ENCODE data around the gene LCE1E. TPM values are rescaled to one million over a fixed set of nuclear protein-coding genes. Genes with fewer than 3 reads are reported as not detected.

LCE1E gene
- total and polyA plus RNA-seq, 2 experiments from 2014 or later = not detected

DNA sequence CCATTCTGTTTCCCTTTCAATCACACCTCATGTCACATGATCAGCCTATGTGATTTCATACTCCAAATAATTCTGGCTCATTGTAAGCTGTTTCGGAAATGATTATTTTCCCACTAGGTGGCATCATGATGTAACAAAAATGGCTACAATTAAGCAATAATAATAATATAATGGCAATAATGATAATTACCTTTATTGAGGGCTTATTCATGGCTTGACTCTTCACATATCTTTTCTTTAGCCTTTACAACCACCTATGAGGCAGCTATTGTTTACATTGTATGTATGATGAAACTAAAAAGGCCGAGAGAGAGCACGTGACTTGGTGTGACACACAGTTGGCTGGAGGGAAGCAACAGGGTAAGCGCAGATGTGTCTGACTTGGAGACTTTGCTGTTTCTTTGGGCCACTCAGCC lies 40.8 kb upstream of the LCE1E start:
- Histone ChIP-seq H3K36me3 (no peaks in the 10 kb centered on the region), H3K27me3 (no peaks in the 10 kb centered on the region), H3K9me3 (ENCODE audit: low read depth) (no peaks in the 10 kb centered on the region), H3K4me3 (no peak overlapping the region), H3K27ac (no peak overlapping the region), H3K4me1 (ENCODE audit: low read depth) (no peaks in the 10 kb centered on the region)
- no peak for DNase-seq (ENCODE audit: low read depth in 1 of 2, low spot score in 1 of 2)
- TF ChIP-seq, protein P1, sequence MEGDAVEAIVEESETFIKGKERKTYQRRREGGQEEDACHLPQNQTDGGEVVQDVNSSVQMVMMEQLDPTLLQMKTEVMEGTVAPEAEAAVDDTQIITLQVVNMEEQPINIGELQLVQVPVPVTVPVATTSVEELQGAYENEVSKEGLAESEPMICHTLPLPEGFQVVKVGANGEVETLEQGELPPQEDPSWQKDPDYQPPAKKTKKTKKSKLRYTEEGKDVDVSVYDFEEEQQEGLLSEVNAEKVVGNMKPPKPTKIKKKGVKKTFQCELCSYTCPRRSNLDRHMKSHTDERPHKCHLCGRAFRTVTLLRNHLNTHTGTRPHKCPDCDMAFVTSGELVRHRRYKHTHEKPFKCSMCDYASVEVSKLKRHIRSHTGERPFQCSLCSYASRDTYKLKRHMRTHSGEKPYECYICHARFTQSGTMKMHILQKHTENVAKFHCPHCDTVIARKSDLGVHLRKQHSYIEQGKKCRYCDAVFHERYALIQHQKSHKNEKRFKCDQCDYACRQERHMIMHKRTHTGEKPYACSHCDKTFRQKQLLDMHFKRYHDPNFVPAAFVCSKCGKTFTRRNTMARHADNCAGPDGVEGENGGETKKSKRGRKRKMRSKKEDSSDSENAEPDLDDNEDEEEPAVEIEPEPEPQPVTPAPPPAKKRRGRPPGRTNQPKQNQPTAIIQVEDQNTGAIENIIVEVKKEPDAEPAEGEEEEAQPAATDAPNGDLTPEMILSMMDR (IDR thresholded peaks at IDR 0.05; ENCODE audit: low read depth, low read length) = no peak

DNA sequence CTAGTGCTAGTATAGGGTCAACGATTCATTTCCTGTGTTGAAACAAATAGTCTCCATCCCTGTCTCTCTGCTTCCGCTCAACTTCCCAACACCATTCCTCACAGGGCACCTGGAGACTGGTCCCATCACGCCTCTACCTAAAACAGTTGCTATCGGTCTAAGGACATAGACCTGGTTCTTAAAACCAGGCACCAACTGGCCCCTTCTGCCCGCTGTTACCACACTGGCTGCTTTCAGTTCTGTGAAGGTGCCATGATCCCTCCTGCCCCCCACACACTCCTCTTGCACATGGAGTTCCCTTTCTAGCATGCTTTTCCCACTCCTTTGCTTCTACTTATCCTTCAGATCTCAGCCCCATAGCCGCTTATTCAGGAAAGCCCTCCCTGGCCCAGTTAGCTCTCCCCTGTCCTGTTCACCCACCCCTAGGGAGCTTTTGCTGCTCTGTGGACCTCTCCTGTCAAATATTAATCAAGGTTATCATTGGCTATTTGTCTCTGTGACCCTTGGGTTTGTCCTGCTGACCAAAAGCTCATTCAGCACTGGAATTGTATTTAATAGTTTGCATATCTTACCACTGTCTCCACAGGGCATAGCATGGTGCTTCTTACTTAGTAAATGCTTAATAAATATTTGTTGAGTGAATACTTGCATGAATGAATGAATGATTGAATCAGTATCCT lies 40.2 kb upstream of the LCE1E start:
- no peaks in the 10 kb centered on the region for H3K36me3 ChIP-seq
- H3K4me1 ChIP-seq (ENCODE audit: low read depth) = no peaks in the 10 kb centered on the region
- no peak overlapping the region for H3K27ac ChIP-seq
- no peak overlapping the region for H3K4me3 ChIP-seq
- no peak for DNase-seq (ENCODE audit: low read depth in 1 of 2, low spot score in 1 of 2)
- H3K27me3 ChIP-seq = no peaks in the 10 kb centered on the region
- TF ChIP-seq, protein P1 (IDR thresholded peaks at IDR 0.05; ENCODE audit: low read depth, low read length) = no peak
- no peaks in the 10 kb centered on the region for H3K9me3 ChIP-seq (ENCODE audit: low read depth)

DNA sequence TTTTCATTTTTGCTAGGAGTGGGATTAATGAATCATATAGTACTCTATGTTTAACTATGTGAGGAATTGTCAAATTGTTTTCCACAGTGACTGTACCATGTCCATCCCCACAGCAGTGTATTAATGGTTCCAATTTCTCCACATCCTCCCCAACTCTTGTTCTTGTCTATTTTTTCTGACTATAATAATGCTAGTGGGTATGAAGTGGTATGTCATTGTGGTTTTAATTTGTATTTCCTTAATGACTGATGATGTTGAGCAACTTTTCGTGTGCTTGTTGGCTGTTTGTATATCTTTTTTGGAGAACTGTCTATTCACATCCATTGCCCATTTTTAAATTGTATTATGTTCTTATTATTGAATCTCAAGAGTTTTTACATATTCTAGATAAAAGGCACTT lies 38.2 kb upstream of the LCE1E start:
- H3K9me3 ChIP-seq (ENCODE audit: low read depth) = no peaks in the 10 kb centered on the region
- DNase-seq (ENCODE audit: low read depth in 1 of 2, low spot score in 1 of 2) = no peak
- no peak overlapping the region for H3K4me3 ChIP-seq
- no peaks in the 10 kb centered on the region for H3K27me3 ChIP-seq
- no peaks in the 10 kb centered on the region for H3K36me3 ChIP-seq
- H3K4me1 ChIP-seq (ENCODE audit: low read depth) = no peaks in the 10 kb centered on the region
- no peak overlapping the region for H3K27ac ChIP-seq
- TF ChIP-seq, protein P1 (IDR thresholded peaks at IDR 0.05; ENCODE audit: low read depth, low read length) = no peak

DNA sequence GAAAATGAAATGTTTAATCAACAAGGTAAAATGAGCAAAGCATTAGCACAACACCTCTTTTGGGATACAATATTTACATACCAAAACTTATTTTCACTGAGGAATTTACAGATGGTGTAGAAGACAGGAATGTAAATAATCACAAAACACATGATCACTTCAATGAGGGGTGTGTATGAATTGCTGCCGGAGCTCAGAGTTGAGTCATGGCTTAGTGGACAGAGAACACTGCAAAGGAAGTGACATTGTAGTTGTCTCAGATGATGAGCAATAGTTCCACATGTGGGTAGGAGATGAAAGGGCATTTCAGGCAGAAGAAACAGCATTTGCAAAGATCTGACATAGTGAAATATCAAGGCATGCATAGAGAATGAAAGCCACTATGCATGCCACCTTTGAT lies 33.8 kb upstream of the LCE1E start:
- Histone ChIP-seq H3K4me1 (ENCODE audit: low read depth) (no peaks in the 10 kb centered on the region), H3K9me3 (ENCODE audit: low read depth) (no peaks in the 10 kb centered on the region), H3K27me3 (no peaks in the 10 kb centered on the region), H3K36me3 (no peaks in the 10 kb centered on the region), H3K27ac (no peak overlapping the region), H3K4me3 (no peak overlapping the region)
- TF ChIP-seq, protein P1 (IDR thresholded peaks at IDR 0.05; ENCODE audit: low read depth, low read length) = no peak
- no peak for DNase-seq (ENCODE audit: low read depth in 1 of 2, low spot score in 1 of 2)

DNA sequence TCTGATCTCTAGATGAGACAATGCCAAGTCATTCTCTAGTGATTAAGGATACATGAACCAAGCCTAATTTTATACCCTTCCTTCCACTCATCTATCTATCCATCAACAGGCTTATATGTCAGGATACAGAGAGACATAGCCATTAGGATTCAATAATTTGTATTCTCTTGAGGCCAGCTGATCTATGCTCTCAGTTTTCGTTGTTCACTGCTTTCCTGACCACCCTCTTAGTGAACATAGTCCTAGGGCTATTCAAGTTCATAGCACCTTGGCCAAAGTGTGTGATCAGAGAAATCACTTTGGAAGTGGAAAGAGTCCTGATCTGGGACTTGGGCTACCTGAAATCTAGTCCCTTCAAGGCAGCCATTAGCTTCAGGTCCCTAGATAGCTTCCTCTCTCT lies 32.5 kb upstream of the LCE1E start:
- H3K27ac ChIP-seq = no peak overlapping the region
- no peaks in the 10 kb centered on the region for H3K9me3 ChIP-seq (ENCODE audit: low read depth)
- no peak for DNase-seq (ENCODE audit: low read depth in 1 of 2, low spot score in 1 of 2)
- no peaks in the 10 kb centered on the region for H3K4me1 ChIP-seq (ENCODE audit: low read depth)
- H3K36me3 ChIP-seq = no peaks in the 10 kb centered on the region
- H3K4me3 ChIP-seq = no peak overlapping the region
- TF ChIP-seq, protein P1 (IDR thresholded peaks at IDR 0.05; ENCODE audit: low read depth, low read length) = no peak
- no peaks in the 10 kb centered on the region for H3K27me3 ChIP-seq
